Liver (tissue), 10 donors: ENCODE data around the gene CFAP61. TPM values are rescaled to one million over a fixed set of nuclear protein-coding genes. Genes with fewer than 3 reads are reported as not detected.
A peak's percentile ranks its signal among the peaks of the same experiment; 100 is the strongest.

Experiments used
- DNase-seq: peaks from one replicate; pipeline ENCODE4 v3.0.0-alpha.2; 2017; ENCODE audit warnings: low spot score
- H3K27ac ChIP-seq, 2 donors: one replicate each; pipeline ENCODE4 v1.7.0; 2013; ENCODE audit warnings: inconsistent platforms in 2 of 2, low read length in 2 of 2, control low read depth in 1 of 2, low read depth in 1 of 2, mild to moderate bottlenecking in 1 of 2
- H3K27me3 ChIP-seq, 4 donors: one replicate each; pipeline versions ENCODE4 v1.6.1 to v1.7.0; 2013; ENCODE audit warnings: low read length in 3 of 4, inconsistent platforms in 1 of 4, mild to moderate bottlenecking in 1 of 4, moderate library complexity in 1 of 4; ENCODE audit not compliant: control insufficient read depth in 4 of 4, insufficient read depth in 4 of 4
- H3K36me3 ChIP-seq, 4 donors: one replicate each; pipeline versions ENCODE4 v1.6.1 to v1.7.0; 2013; ENCODE audit warnings: low read length in 3 of 4, mild to moderate bottlenecking in 3 of 4, low read depth in 1 of 4, moderate library complexity in 1 of 4; ENCODE audit not compliant: control insufficient read depth in 4 of 4, insufficient read depth in 3 of 4
- H3K4me1 ChIP-seq, 4 donors: one replicate each; pipeline versions ENCODE4 v1.6.1 to v1.7.0; 2013; ENCODE audit warnings: low read length in 3 of 4, mild to moderate bottlenecking in 3 of 4, moderate library complexity in 1 of 4; ENCODE audit not compliant: control insufficient read depth in 4 of 4, insufficient read depth in 4 of 4
- H3K4me3 ChIP-seq, 3 donors: one replicate each; pipeline versions ENCODE4 v1.6.1 to v1.7.0; 2013; ENCODE audit warnings: low read length in 3 of 3, control low read depth in 1 of 3, low read depth in 1 of 3, mild to moderate bottlenecking in 1 of 3
- H3K9ac ChIP-seq, 2 donors: one replicate each; pipeline ENCODE4 v1.7.0; 2013; ENCODE audit warnings: low read length in 2 of 2, mild to moderate bottlenecking in 2 of 2, moderate library complexity in 2 of 2, control low read depth in 1 of 2, low read depth in 1 of 2
- H3K9me3 ChIP-seq, 4 donors: one replicate each; pipeline versions ENCODE4 v1.6.1 to v1.7.0; 2013; ENCODE audit warnings: low read length in 3 of 4; ENCODE audit not compliant: control insufficient read depth in 4 of 4
- EGR1 ChIP-seq, 2 donors: IDR thresholded peaks; 2 replicates each; pipeline ENCODE4 v1.6.1; 2016 to 2018; ENCODE audit warnings: antibody characterized with exemption in 2 of 2, low read depth in 2 of 2
- FOXA1 ChIP-seq: IDR thresholded peaks from 2 replicates; pipeline ENCODE4 v1.6.1; 2016; ENCODE audit warnings: antibody characterized with exemption
- HNF4A ChIP-seq, 2 donors: conservative IDR thresholded peaks; 2 replicates each; pipeline ENCODE4 v1.6.1; 2016; ENCODE audit warnings: antibody characterized with exemption in 2 of 2, mild to moderate bottlenecking in 2 of 2
- HNF4G ChIP-seq: IDR thresholded peaks from 2 replicates; pipeline ENCODE4 v1.6.1; 2016; ENCODE audit warnings: antibody characterized with exemption
- JUND ChIP-seq, 2 donors: IDR thresholded peaks; 2 replicates each; pipeline ENCODE4 v1.6.1; 2016; ENCODE audit warnings: antibody characterized with exemption in 2 of 2
- RAD21 ChIP-seq, 2 donors: IDR thresholded peaks; 2 replicates each; pipeline ENCODE4 v1.6.1; 2016; ENCODE audit warnings: antibody characterized with exemption in 2 of 2, mild to moderate bottlenecking in 2 of 2
- SP1 ChIP-seq: IDR thresholded peaks from 2 replicates; pipeline ENCODE4 v1.6.1; 2018; ENCODE audit warnings: antibody characterized with exemption, mild to moderate bottlenecking
- TAF1 ChIP-seq: conservative IDR thresholded peaks from 2 replicates; pipeline ENCODE4 v1.6.1; 2016; ENCODE audit warnings: antibody characterized with exemption, mild to moderate bottlenecking
- WGBS: extraction: QIAGEN DNeasy Blood & Tissue Kit; methylation state at CpG from one replicate; pipeline ENCODE4 v1.1.7; 2013; 5-methylcytosine and 5-hydroxymethylcytosine counted together
- polyA plus RNA-seq, 2 donors: library from polyadenylated mRNA; stranded (reverse) in 1 of 2; unstranded in 1 of 2; fragments of 200-250 nt in 1 of 2; fragments of >200 nt in 1 of 2; fragmentation: Nextera tagmentation in 1 of 2; extraction: Ambion mirVana in 1 of 2; gene quantifications; one replicate each; pipeline versions ENCODE4 v1.2.1 to v1.2.3, GENCODE V29; 2013 to 2015
- small RNA-seq: library from RNA; depleted of rRNA; stranded (forward); fragments of <200 nt; gene quantifications from one replicate; pipeline ENCODE3, GENCODE V24; 2014
- total RNA-seq, 2 donors: library from RNA; depleted of rRNA; stranded (reverse); fragments of >200 nt; gene quantifications; one replicate each; pipeline ENCODE4 v1.2.3, GENCODE V29; 2014
- TF ChIP-seq, protein P1 (sequence below): IDR thresholded peaks from 2 replicates; pipeline ENCODE4 v1.6.1; 2016; ENCODE audit warnings: antibody characterized with exemption
- TF ChIP-seq, protein P2 (sequence below): IDR thresholded peaks from 2 replicates; pipeline ENCODE4 v1.6.1; 2016; ENCODE audit warnings: antibody characterized with exemption
- donor health status: healthy.
- donor health status: healthy.
- donor health status: healthy.
- donor health status: healthy.
- donor health status: healthy.

Gene CFAP61
- total and polyA plus RNA-seq, 4 donors: 0.05 TPM; not detected in 3

DNA sequence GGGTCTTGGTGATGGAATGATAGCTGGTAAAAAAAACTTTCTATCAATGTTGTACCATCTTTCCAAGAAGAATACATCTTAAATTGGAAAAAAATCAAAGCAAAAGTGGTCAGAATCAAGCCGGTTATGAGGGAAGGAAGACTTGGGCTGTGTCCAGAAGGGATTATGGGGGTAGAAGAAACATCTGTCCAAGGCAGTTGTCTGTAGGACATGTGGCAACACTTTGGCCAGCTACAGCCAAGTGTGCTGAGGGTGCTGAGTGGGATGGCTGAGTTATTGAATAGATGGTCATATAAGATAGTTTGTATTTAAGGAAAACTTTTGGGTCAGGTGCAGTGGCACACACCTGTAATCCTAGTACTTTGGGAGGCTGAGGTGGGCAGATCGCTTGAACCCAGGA lies 354.0 kb downstream of the CFAP61 start:
- WGBS: 96% methylated on average over 2 of the region's 2 CpGs
- Histone ChIP-seq H3K4me3 (no peak overlapping the region), H3K4me1 (no peaks in the 10 kb centered on the region), H3K27ac (no peak overlapping the region), H3K27me3 (no peaks in the 10 kb centered on the region), H3K36me3 (peaks cover 0 to 20% (median 12%) of the 10 kb centered on the region in 4 donors), H3K9ac (no peak overlapping the region), H3K9me3 (no peaks in the 10 kb centered on the region)
- TF ChIP-seq EGR1 (IDR thresholded peaks at IDR 0.05; ENCODE audit: low read depth in 2 of 2) (no peak), SP1 (no peak), HNF4A (conservative IDR thresholded peaks at IDR 0.05) (no peak)
- TF ChIP-seq, protein P1, sequence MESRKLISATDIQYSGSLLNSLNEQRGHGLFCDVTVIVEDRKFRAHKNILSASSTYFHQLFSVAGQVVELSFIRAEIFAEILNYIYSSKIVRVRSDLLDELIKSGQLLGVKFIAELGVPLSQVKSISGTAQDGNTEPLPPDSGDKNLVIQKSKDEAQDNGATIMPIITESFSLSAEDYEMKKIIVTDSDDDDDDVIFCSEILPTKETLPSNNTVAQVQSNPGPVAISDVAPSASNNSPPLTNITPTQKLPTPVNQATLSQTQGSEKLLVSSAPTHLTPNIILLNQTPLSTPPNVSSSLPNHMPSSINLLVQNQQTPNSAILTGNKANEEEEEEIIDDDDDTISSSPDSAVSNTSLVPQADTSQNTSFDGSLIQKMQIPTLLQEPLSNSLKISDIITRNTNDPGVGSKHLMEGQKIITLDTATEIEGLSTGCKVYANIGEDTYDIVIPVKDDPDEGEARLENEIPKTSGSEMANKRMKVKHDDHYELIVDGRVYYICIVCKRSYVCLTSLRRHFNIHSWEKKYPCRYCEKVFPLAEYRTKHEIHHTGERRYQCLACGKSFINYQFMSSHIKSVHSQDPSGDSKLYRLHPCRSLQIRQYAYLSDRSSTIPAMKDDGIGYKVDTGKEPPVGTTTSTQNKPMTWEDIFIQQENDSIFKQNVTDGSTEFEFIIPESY: no peak
- no peak for DNase-seq

GRCh38 chr20:20407891-20408805 lies 355.8 kb downstream of the CFAP61 start:
- Histone ChIP-seq H3K27ac (no peak overlapping the region), H3K9ac (no peak overlapping the region), H3K36me3 (peaks cover 0 to 22% (median 10%) of the 10 kb centered on the region in 4 donors), H3K4me3 (no peak overlapping the region), H3K27me3 (no peaks in the 10 kb centered on the region), H3K4me1 (no peaks in the 10 kb centered on the region), H3K9me3 (no peaks in the 10 kb centered on the region)
- peak in 1 of 2 donors; percentile 6 for TF ChIP-seq RAD21 (IDR thresholded peaks at IDR 0.05)
- no peak for TF ChIP-seq JUND (IDR thresholded peaks at IDR 0.05)
- WGBS: 75% methylated on average over 6 of the region's 6 CpGs
- no peak for DNase-seq

DNA sequence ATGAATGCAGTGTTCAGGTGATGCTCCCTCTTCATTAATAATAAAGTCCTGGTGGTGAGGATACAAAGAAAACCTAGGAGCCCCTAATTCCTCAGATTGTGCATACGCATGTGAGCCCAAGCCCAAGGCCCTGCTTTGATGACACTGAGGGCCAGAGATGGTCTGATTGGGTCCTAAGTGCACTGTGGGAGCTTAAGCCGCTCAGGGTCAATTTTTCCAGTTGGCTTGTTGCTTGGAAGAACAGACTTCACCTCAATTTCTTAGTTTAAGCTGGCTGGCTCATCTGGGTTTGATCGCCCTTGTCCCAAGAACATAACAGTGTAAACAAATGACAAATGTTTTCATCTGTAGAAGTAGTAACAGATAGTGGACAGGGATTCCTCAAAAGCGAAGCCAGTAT lies 357.0 kb downstream of the CFAP61 start:
- TF ChIP-seq EGR1 (IDR thresholded peaks at IDR 0.05; ENCODE audit: low read depth in 2 of 2): no peak
- TF ChIP-seq, protein P2, sequence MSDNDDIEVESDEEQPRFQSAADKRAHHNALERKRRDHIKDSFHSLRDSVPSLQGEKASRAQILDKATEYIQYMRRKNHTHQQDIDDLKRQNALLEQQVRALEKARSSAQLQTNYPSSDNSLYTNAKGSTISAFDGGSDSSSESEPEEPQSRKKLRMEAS: no peak
- no peak for TF ChIP-seq HNF4G
- no peak for TF ChIP-seq FOXA1
- TF ChIP-seq JUND (IDR thresholded peaks at IDR 0.05): no peak
- no peak for TF ChIP-seq TAF1
- no peak for TF ChIP-seq RAD21 (IDR thresholded peaks at IDR 0.05)
- H3K27ac ChIP-seq: no peak overlapping the region
- 93% methylated on average over 4 of the region's 4 CpGs for WGBS
- no peaks in the 10 kb centered on the region for H3K4me1 ChIP-seq
- H3K9ac ChIP-seq: no peak overlapping the region
- peaks cover 0 to 18% (median 6%) of the 10 kb centered on the region in 4 donors for H3K36me3 ChIP-seq
- no peaks in the 10 kb centered on the region for H3K27me3 ChIP-seq
- DNase-seq: no peak
- no peaks in the 10 kb centered on the region for H3K9me3 ChIP-seq
- no peak overlapping the region for H3K4me3 ChIP-seq

Small RNA genes within 50 kb of the gene (small RNA-seq; reads per million reads assigned to genes)
- gene RN7SL690P: not detected

Other genes starting within 250 kb of the CFAP61 start
- gene NAA20, start 35.2 kb upstream of the CFAP61 start, total RNA-seq: 10 to 100 TPM; 26.8 to 28.4 TPM
- 10 to 100 TPM; 50.1 to 75.6 TPM for gene NAA20, start 35.2 kb upstream of the CFAP61 start, polyA plus RNA-seq
- 10 to 100 TPM; 10.3 to 16.2 TPM for gene CRNKL1, start 66 bp upstream of the CFAP61 start, total RNA-seq
- 1 to 10 TPM; 5.0 to 5.6 TPM for gene CRNKL1, start 66 bp upstream of the CFAP61 start, polyA plus RNA-seq